Stomach (tissue), 4 donors: ENCODE data around the gene CKMT1A.
"Not testable (repeated sequence)": the region's sequence is repeated elsewhere in the genome, so short reads cannot be mapped to it uniquely, and the experiment has no call there.

Source experiments
- POLR2A ChIP-seq, 4 donors: fragments of 450-650 bp; IDR thresholded peaks; one replicate each; pipeline ENCODE4 v1.6.1; 2016; ENCODE audit warnings: antibody characterized with exemption in 4 of 4, control low read depth in 2 of 4, mild to moderate bottlenecking in 1 of 4, moderate library complexity in 1 of 4
- POLR2AphosphoS5 ChIP-seq, 3 donors: sonication (generic); formaldehyde crosslinking; IDR thresholded peaks; one replicate each; pipeline ENCODE4 v1.6.1; 2016; ENCODE audit warnings: antibody characterized with exemption in 3 of 3
- TF ChIP-seq, protein P1 (sequence below), 7 experiments: fragments of 450-650 bp in 4 of 7; fragments of 200-600 bp in 3 of 7; sonication (generic) in 3 of 7; IDR thresholded peaks; one replicate each; pipeline ENCODE4 v1.5.1; 2016 to 2019; ENCODE audit warnings: antibody characterized with exemption in 7 of 7, control low read depth in 2 of 7, mild to moderate bottlenecking in 1 of 7

- TF ChIP-seq POLR2A, POLR2AphosphoS5 (IDR thresholded peaks at IDR 0.05): not testable (repeated sequence)
- TF ChIP-seq, protein P1, sequence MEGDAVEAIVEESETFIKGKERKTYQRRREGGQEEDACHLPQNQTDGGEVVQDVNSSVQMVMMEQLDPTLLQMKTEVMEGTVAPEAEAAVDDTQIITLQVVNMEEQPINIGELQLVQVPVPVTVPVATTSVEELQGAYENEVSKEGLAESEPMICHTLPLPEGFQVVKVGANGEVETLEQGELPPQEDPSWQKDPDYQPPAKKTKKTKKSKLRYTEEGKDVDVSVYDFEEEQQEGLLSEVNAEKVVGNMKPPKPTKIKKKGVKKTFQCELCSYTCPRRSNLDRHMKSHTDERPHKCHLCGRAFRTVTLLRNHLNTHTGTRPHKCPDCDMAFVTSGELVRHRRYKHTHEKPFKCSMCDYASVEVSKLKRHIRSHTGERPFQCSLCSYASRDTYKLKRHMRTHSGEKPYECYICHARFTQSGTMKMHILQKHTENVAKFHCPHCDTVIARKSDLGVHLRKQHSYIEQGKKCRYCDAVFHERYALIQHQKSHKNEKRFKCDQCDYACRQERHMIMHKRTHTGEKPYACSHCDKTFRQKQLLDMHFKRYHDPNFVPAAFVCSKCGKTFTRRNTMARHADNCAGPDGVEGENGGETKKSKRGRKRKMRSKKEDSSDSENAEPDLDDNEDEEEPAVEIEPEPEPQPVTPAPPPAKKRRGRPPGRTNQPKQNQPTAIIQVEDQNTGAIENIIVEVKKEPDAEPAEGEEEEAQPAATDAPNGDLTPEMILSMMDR (IDR thresholded peaks at IDR 0.05): not testable (repeated sequence)
Observed at GRCh38 chr15:43666177-43666576, 27.5 kb upstream of the CKMT1A start.
